K562 (cell line): ENCODE results near the gene KATNB1. TPM values are rescaled to one million over a fixed set of nuclear protein-coding genes. Genes with fewer than 3 reads are reported as not detected.
A peak's percentile ranks its signal among the peaks of the same experiment; 100 is the strongest.

ENCODE experiments used
- ARID2 ChIP-seq: fragments of 450-650 bp; IDR thresholded peaks from 2 replicates; pipeline ENCODE4 v1.6.1; 2017; ENCODE audit warnings: antibody characterized with exemption, mild to moderate bottlenecking
- BCL6 ChIP-seq: fragments of 250-450 bp; sonication (Bioruptor Pico); IDR thresholded peaks from 2 replicates; pipeline ENCODE4 v1.4.0; 2020
- E2F1 ChIP-seq: sonication (generic); formaldehyde crosslinking; IDR thresholded peaks from 2 replicates; pipeline ENCODE4 v1.8.1; 2023; ENCODE audit warnings: mild to moderate bottlenecking, missing genetic modification reagents, moderate library complexity
- ELF2 ChIP-seq: fragments of 250-450 bp; sonication (Bioruptor Pico); IDR thresholded peaks from 2 replicates; pipeline ENCODE4 v1.5.0; 2021; ENCODE audit warnings: mild to moderate bottlenecking
- FOXK1 ChIP-seq: sonication (generic); formaldehyde crosslinking; IDR thresholded peaks from 2 replicates; pipeline ENCODE4 v1.8.0; 2022; ENCODE audit warnings: missing genetic modification reagents, mild to moderate bottlenecking, borderline replicate concordance
- GATAD2B ChIP-seq: fragments of 450-650 bp; IDR thresholded peaks from 2 replicates; pipeline ENCODE4 v1.6.1; 2017; ENCODE audit warnings: mild to moderate bottlenecking, borderline replicate concordance
- HDAC2 ChIP-seq: fragments of 450-650 bp; IDR thresholded peaks from 2 replicates; pipeline ENCODE4 v1.6.1; 2016; ENCODE audit warnings: mild to moderate bottlenecking
- MAZ ChIP-seq, 2 experiments: fragments of 450-650 bp in 1 of 2; sonication (generic) in 1 of 2; formaldehyde crosslinking; IDR thresholded peaks in 1 of 2; conservative IDR thresholded peaks in 1 of 2; 2 replicates each; pipeline versions ENCODE4 v1.4.0 to v1.5.0; 2020; ENCODE audit warnings: mild to moderate bottlenecking in 1 of 2, missing genetic modification reagents in 1 of 2
- NEUROD1 ChIP-seq: fragments of 150-350 bp; IDR thresholded peaks from 2 replicates; pipeline ENCODE4 v1.6.1; 2014; ENCODE audit warnings: borderline replicate concordance, low read length, low read depth; ENCODE audit not compliant: partially characterized antibody
- SOX6 ChIP-seq: fragments of 450-650 bp; IDR thresholded peaks from 2 replicates; pipeline ENCODE4 v1.6.1; 2014; ENCODE audit warnings: mild to moderate bottlenecking
- YY1 ChIP-seq, 3 experiments: IDR thresholded peaks; 2 replicates each; pipeline ENCODE4 v1.6.1; 2011; ENCODE audit warnings: low read length in 2 of 3, mild to moderate bottlenecking in 2 of 3, moderate library complexity in 2 of 3, borderline replicate concordance in 1 of 3, control low read depth in 1 of 3, low read depth in 1 of 3; ENCODE audit not compliant: insufficient read depth in 3 of 3, insufficient replicate concordance in 2 of 3, control insufficient read depth in 1 of 3, insufficient read length in 1 of 3; ENCODE audit errors: extremely low read depth in 1 of 3
- ZNF583 ChIP-seq: fragments of 250-450 bp; sonication (Bioruptor Pico); IDR thresholded peaks from 2 replicates; pipeline ENCODE4 v1.4.0; 2020
- polyA plus RNA-seq, 8 experiments: library from polyadenylated mRNA; depleted of rRNA in 4 of 8; stranded (reverse) in 5 of 8; unstranded in 3 of 8; fragments of >200 nt; fragmentation: Nextera tagmentation in 2 of 8; fragmentation: Illumina TruSeq in 1 of 8; extraction: Ambion mirVana in 2 of 8; extraction: Trizol in 1 of 8; gene quantifications; 2 replicates each; pipeline versions ENCODE4 v1.2.1 to v1.2.3, GENCODE V29; 2011 to 2014; ENCODE audit warnings: inconsistent platforms in 1 of 8, missing spikeins in 1 of 8
- total RNA-seq, 7 experiments: library from RNA; depleted of rRNA in 6 of 7; stranded (reverse); fragments of >200 nt in 6 of 7; fragmentation: Illumina TruSeq in 2 of 7; extraction: Trizol in 2 of 7; gene quantifications; 2 replicates each; pipeline versions ENCODE4 v1.2.1 to v1.2.3, GENCODE V29; 2011 to 2021; ENCODE audit warnings: low replicate concordance in 1 of 7
- TF ChIP-seq, protein P1 (sequence below): sonication (generic); formaldehyde crosslinking; IDR thresholded peaks from 2 replicates; pipeline ENCODE4 v1.8.0; 2022; ENCODE audit warnings: mild to moderate bottlenecking, missing genetic modification reagents
- TF ChIP-seq, protein P2 (sequence below): fragments of 450-650 bp; formaldehyde crosslinking; IDR thresholded peaks from 2 replicates; pipeline ENCODE4 v1.4.0; 2020; ENCODE audit warnings: mild to moderate bottlenecking, mixed read lengths

KATNB1 gene
- total and polyA plus RNA-seq, 9 of the 15 experiments (the other 6 are each of a cell fraction or from before 2014, with no cell fraction given): 1.2 to 52.6 (median 21.9) TPM

DNA sequence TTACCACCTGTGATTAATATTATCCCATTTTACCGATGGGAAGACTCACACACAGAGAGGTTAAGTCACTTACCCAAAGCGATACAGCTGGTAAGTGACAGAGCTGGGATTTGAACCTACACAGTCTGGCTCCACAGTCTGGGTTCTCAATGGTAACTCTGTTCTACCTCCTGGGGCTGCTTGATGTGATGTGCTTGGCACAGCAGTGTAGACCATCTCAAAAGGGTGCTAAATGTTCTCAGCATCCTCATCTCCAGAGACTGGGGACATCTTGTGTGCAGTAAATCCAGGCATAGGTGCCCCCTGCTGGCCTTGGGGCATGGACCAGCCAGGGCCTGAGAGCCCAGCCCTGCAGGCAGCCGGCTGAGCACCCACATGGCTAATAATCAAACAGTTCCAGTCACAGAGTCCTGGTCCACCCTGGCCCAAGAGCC, 15.4 kb upstream of the KATNB1 start (continued):
- TF ChIP-seq MAZ (CRISPR knock-in tag; conservative IDR thresholded peaks at IDR 0.05 in 1 of 2, IDR thresholded peaks at IDR 0.05 in 1 of 2) (peak in 1 of 2 experiments; percentile 32; a peak in 1 of 4 replicates), ELF2 (CRISPR knock-in tag) (no peak), YY1 (IDR thresholded peaks at IDR 0.05; ENCODE audit: borderline replicate concordance in 1 of 3, control insufficient read depth in 1 of 3, extremely low read depth in 1 of 3, insufficient read depth in 3 of 3, insufficient read length in 1 of 3, insufficient replicate concordance in 2 of 3, low read depth in 1 of 3, low read length in 2 of 3) (peak in 1 of 3 experiments; percentile 59), E2F1 (CRISPR knock-in tag) (no peak), GATAD2B (no peak), SOX6 (0 out of 2 replicates have a peak, but pooled peaks have one; percentile 19), NEUROD1 (no peak), FOXK1 (CRISPR knock-in tag) (no peak), BCL6 (CRISPR knock-in tag) (no peak), HDAC2 (peak; percentile 51; the same call in 1 of the 2 replicates), ZNF583 (CRISPR knock-in tag) (no peak), ARID2 (peak; percentile 74; the same call in 1 of the 2 replicates)
- TF ChIP-seq, protein P1, sequence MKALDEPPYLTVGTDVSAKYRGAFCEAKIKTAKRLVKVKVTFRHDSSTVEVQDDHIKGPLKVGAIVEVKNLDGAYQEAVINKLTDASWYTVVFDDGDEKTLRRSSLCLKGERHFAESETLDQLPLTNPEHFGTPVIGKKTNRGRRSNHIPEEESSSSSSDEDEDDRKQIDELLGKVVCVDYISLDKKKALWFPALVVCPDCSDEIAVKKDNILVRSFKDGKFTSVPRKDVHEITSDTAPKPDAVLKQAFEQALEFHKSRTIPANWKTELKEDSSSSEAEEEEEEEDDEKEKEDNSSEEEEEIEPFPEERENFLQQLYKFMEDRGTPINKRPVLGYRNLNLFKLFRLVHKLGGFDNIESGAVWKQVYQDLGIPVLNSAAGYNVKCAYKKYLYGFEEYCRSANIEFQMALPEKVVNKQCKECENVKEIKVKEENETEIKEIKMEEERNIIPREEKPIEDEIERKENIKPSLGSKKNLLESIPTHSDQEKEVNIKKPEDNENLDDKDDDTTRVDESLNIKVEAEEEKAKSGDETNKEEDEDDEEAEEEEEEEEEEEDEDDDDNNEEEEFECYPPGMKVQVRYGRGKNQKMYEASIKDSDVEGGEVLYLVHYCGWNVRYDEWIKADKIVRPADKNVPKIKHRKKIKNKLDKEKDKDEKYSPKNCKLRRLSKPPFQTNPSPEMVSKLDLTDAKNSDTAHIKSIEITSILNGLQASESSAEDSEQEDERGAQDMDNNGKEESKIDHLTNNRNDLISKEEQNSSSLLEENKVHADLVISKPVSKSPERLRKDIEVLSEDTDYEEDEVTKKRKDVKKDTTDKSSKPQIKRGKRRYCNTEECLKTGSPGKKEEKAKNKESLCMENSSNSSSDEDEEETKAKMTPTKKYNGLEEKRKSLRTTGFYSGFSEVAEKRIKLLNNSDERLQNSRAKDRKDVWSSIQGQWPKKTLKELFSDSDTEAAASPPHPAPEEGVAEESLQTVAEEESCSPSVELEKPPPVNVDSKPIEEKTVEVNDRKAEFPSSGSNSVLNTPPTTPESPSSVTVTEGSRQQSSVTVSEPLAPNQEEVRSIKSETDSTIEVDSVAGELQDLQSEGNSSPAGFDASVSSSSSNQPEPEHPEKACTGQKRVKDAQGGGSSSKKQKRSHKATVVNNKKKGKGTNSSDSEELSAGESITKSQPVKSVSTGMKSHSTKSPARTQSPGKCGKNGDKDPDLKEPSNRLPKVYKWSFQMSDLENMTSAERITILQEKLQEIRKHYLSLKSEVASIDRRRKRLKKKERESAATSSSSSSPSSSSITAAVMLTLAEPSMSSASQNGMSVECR: no peak
- TF ChIP-seq, protein P2, sequence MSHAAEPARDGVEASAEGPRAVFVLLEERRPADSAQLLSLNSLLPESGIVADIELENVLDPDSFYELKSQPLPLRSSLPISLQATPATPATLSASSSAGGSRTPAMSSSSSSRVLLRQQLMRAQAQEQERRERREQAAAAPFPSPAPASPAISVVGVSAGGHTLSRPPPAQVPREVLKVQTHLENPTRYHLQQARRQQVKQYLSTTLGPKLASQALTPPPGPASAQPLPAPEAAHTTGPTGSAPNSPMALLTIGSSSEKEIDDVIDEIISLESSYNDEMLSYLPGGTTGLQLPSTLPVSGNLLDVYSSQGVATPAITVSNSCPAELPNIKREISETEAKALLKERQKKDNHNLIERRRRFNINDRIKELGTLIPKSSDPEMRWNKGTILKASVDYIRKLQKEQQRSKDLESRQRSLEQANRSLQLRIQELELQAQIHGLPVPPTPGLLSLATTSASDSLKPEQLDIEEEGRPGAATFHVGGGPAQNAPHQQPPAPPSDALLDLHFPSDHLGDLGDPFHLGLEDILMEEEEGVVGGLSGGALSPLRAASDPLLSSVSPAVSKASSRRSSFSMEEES (CRISPR knock-in tag): no peak
